GM12878 (cell line): ENCODE measurements around the gene FHL2. TPM values are rescaled to one million over a fixed set of nuclear protein-coding genes. Genes with fewer than 3 reads are reported as not detected.

Experiments
- ASH2L ChIP-seq: fragments of 300-600, 200-600 bp; sonication (generic); IDR thresholded peaks from 2 replicates; pipeline ENCODE4 v1.6.1; 2017; ENCODE audit warnings: low read depth, mild to moderate bottlenecking, borderline replicate concordance
- FOXK2 ChIP-seq: fragments of 450-650 bp; IDR thresholded peaks from 2 replicates; pipeline ENCODE4 v1.6.1; 2017; ENCODE audit warnings: mild to moderate bottlenecking, moderate library complexity
- IRF4 ChIP-seq: IDR thresholded peaks from 2 replicates; pipeline ENCODE4 v1.6.1; 2011; ENCODE audit warnings: low read depth, low read length
- JUNB ChIP-seq: IDR thresholded peaks from 2 replicates; pipeline ENCODE4 v1.6.1; 2016; ENCODE audit warnings: antibody characterized with exemption, mild to moderate bottlenecking
- MEF2A ChIP-seq: IDR thresholded peaks from 2 replicates; pipeline ENCODE4 v1.6.1; 2011; ENCODE audit warnings: low read depth, mild to moderate bottlenecking, low read length, moderate library complexity; ENCODE audit not compliant: insufficient read depth
- SIX5 ChIP-seq: IDR thresholded peaks from 2 replicates; pipeline ENCODE4 v1.6.1; 2011; ENCODE audit warnings: mild to moderate bottlenecking, low read depth, low read length, moderate library complexity; ENCODE audit not compliant: severe bottlenecking
- SPI1 ChIP-seq: IDR thresholded peaks from 2 replicates; pipeline ENCODE4 v1.6.1; 2011; ENCODE audit warnings: low read depth, mild to moderate bottlenecking, low read length, moderate library complexity, borderline replicate concordance; ENCODE audit not compliant: insufficient read depth
- TAF1 ChIP-seq: IDR thresholded peaks from 2 replicates; pipeline ENCODE4 v1.6.1; 2011; ENCODE audit warnings: mild to moderate bottlenecking, low read depth, low read length, borderline replicate concordance
- ZNF384 ChIP-seq: IDR thresholded peaks from 2 replicates; pipeline ENCODE4 v1.6.1; 2012; ENCODE audit warnings: low read depth, mild to moderate bottlenecking, low read length, improper control_type of control experiment, borderline replicate concordance
- polyA plus RNA-seq, 11 experiments: library from polyadenylated mRNA; depleted of rRNA in 4 of 11; unstranded in 6 of 11; stranded (reverse) in 5 of 11; fragments of >200 nt; fragmentation: Nextera tagmentation in 4 of 11; fragmentation: Illumina TruSeq in 1 of 11; extraction: Ambion mirVana in 4 of 11; extraction: Trizol in 1 of 11; gene quantifications; 1 replicate in 1 of 11; 2 replicates in 10 of 11; pipeline versions ENCODE4 v1.2.1 to v1.2.3, GENCODE V29; 2011 to 2016; ENCODE audit warnings: inconsistent platforms in 2 of 11, missing spikeins in 2 of 11, low read depth in 1 of 11
- total RNA-seq, 4 experiments: library from RNA; depleted of rRNA in 3 of 4; stranded (reverse); fragments of >200 nt in 3 of 4; fragmentation: Illumina TruSeq in 1 of 4; extraction: Trizol in 1 of 4; gene quantifications; 2 replicates each; pipeline versions ENCODE4 v1.2.1 to v1.2.3, GENCODE V29; 2013 to 2021
- TF ChIP-seq, protein P1 (sequence below): IDR thresholded peaks from 2 replicates; pipeline ENCODE4 v1.6.1; 2011; ENCODE audit warnings: low read depth, low read length, improper control_type of control experiment, borderline replicate concordance
- TF ChIP-seq, protein P2 (sequence below): IDR thresholded peaks from 2 replicates; pipeline ENCODE4 v1.6.1; 2011; ENCODE audit warnings: borderline replicate concordance, low read depth, mild to moderate bottlenecking, moderate library complexity, mixed read lengths, low read length; ENCODE audit not compliant: insufficient read depth; ENCODE audit errors: extremely low read length
- TF ChIP-seq, protein P3 (sequence below): fragments of 450-650 bp; IDR thresholded peaks from 2 replicates; pipeline ENCODE4 v1.6.1; 2017; ENCODE audit warnings: mild to moderate bottlenecking, moderate library complexity

FHL2 gene
- total and polyA plus RNA-seq, 10 of the 15 experiments (the other 5 are each of a cell fraction or from before 2014, with no cell fraction given), result 2.2 to 9.9 (median 4.5) TPM

DNA sequence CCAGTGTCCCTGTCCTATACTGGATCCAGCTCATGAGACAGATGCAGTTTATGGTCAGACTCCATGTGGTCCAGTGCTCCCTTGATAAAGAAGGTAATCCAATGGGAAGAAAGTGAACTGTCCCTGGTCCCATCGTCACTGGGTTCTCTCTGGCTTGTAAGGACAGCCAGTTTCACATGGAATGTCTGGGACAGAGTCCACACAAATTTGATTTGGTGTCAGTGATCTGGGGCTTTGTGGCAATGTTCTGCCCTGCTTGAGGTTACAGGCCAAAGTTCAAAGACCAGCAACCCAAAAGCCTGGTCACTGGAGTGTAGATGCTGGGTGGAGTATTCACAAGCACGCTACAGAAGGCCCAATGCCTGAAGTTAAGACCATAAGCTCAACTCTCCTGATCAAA lies 22.2 kb upstream of the FHL2 start (continued):
- no peak for TF ChIP-seq FOXK2
- TF ChIP-seq, protein P1, sequence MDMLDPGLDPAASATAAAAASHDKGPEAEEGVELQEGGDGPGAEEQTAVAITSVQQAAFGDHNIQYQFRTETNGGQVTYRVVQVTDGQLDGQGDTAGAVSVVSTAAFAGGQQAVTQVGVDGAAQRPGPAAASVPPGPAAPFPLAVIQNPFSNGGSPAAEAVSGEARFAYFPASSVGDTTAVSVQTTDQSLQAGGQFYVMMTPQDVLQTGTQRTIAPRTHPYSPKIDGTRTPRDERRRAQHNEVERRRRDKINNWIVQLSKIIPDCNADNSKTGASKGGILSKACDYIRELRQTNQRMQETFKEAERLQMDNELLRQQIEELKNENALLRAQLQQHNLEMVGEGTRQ, result no peak
- no peak for TF ChIP-seq IRF4
- TF ChIP-seq, protein P2, sequence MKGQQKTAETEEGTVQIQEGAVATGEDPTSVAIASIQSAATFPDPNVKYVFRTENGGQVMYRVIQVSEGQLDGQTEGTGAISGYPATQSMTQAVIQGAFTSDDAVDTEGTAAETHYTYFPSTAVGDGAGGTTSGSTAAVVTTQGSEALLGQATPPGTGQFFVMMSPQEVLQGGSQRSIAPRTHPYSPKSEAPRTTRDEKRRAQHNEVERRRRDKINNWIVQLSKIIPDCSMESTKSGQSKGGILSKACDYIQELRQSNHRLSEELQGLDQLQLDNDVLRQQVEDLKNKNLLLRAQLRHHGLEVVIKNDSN, result no peak
- TF ChIP-seq ASH2L, result no peak
- TF ChIP-seq, protein P3, sequence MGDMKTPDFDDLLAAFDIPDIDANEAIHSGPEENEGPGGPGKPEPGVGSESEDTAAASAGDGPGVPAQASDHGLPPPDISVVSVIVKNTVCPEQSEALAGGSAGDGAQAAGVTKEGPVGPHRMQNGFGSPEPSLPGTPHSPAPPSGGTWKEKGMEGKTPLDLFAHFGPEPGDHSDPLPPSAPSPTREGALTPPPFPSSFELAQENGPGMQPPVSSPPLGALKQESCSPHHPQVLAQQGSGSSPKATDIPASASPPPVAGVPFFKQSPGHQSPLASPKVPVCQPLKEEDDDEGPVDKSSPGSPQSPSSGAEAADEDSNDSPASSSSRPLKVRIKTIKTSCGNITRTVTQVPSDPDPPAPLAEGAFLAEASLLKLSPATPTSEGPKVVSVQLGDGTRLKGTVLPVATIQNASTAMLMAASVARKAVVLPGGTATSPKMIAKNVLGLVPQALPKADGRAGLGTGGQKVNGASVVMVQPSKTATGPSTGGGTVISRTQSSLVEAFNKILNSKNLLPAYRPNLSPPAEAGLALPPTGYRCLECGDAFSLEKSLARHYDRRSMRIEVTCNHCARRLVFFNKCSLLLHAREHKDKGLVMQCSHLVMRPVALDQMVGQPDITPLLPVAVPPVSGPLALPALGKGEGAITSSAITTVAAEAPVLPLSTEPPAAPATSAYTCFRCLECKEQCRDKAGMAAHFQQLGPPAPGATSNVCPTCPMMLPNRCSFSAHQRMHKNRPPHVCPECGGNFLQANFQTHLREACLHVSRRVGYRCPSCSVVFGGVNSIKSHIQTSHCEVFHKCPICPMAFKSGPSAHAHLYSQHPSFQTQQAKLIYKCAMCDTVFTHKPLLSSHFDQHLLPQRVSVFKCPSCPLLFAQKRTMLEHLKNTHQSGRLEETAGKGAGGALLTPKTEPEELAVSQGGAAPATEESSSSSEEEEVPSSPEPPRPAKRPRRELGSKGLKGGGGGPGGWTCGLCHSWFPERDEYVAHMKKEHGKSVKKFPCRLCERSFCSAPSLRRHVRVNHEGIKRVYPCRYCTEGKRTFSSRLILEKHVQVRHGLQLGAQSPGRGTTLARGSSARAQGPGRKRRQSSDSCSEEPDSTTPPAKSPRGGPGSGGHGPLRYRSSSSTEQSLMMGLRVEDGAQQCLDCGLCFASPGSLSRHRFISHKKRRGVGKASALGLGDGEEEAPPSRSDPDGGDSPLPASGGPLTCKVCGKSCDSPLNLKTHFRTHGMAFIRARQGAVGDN, result no peak
- no peak for TF ChIP-seq MEF2A
- no peak for TF ChIP-seq SIX5
- TF ChIP-seq ZNF384, result no peak
- TF ChIP-seq TAF1, result no peak
- TF ChIP-seq SPI1, result no peak
- TF ChIP-seq JUNB, result no peak
